ENCODE measurements around the gene ZNF227.

Gene ZNF227

DNA sequence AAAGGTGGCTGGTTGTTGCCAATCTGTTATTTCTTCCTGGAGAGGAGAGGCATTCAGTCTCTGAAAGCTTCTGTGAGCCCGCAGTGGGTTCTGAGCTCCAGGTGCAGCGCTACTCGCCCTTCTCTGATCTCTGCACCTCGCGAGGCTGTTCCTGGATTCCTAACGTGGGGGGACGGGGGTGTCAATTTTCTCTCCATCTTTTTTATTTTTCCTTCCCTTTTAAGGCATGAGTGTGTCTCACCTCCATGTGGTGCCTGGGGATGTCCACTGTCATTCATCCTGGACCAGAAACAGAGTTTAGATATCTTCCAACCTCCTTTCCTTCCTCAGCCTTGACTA, 48.0 kb downstream of the ZNF227 start:
- TF ChIP-seq, protein P1, sequence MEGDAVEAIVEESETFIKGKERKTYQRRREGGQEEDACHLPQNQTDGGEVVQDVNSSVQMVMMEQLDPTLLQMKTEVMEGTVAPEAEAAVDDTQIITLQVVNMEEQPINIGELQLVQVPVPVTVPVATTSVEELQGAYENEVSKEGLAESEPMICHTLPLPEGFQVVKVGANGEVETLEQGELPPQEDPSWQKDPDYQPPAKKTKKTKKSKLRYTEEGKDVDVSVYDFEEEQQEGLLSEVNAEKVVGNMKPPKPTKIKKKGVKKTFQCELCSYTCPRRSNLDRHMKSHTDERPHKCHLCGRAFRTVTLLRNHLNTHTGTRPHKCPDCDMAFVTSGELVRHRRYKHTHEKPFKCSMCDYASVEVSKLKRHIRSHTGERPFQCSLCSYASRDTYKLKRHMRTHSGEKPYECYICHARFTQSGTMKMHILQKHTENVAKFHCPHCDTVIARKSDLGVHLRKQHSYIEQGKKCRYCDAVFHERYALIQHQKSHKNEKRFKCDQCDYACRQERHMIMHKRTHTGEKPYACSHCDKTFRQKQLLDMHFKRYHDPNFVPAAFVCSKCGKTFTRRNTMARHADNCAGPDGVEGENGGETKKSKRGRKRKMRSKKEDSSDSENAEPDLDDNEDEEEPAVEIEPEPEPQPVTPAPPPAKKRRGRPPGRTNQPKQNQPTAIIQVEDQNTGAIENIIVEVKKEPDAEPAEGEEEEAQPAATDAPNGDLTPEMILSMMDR (IDR thresholded peaks at IDR 0.05; ENCODE audit: low read depth, low read length, missing control alignments): no peak
- in situ Hi-C loops (cut with HindIII; ENCODE audit: low sequenced_read_pairs): no loop called here
- DNase-seq (ENCODE audit: low read depth): no peak
- peak overlapping the region; percentile 47 for H3K4me3 ChIP-seq (ENCODE audit: low read depth, low read length)

DNA sequence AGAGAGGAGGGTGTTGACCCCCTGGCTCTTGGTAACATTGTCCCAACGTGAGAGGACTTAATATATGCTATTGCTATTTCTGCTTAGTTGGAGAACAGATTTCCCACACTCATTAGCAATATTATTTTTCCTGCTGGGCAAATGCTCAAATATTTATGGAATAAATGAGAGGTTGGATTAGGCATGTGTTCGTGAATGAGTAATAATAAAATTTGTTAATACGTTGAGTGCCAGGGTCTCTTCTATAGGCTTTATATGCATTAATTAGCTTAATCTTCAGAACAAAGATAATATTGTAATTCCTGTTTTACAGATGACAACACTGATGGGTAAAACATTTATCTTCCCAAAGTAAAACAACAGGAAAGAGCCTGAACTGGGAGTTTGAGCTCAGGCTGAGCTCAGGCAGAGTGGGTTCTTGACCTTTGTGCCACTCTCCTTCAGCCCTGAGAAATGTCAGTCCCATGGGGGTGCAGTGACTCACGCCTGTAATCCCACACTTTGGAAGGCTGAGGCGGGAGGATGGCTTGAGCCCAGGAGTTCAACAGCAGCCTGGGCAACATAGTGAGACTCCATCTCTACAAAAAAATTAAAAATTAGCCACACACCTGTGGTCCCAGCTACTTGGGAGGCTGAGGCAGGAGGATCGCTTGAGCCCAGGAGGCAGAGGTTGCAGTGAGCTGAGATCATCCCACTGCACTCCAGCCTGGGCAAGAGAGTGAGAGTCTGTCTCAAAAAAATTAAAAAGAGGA, 48.5 kb downstream of the ZNF227 start:
- H3K4me3 ChIP-seq (ENCODE audit: low read depth, low read length): no peak overlapping the region
- no peak for DNase-seq (ENCODE audit: low read depth)
- TF ChIP-seq, protein P1 (IDR thresholded peaks at IDR 0.05; ENCODE audit: low read depth, low read length, missing control alignments): no peak
- in situ Hi-C loops (cut with HindIII; ENCODE audit: low sequenced_read_pairs): no loop called here

DNA sequence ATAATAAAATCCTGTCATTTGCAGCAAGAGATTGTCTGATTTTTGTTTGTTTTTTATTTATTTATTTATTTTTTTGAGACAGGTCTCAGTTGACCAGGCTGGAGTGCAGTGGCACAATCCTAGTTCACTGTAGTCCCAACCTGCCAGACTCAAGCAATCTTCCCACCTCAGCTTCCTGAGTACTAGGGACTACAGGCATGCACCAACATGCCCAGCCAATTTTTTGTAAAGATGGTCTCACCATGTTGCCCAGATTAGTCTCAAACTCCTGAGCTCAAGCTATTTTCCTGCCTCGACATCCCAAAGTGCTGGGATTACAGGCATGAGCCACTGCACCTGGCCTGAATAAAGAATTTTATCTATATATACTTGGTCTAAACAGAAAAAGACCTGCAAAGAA, 65.0 kb downstream of the ZNF227 start:
- H3K4me3 ChIP-seq (ENCODE audit: low read depth, low read length): no peak overlapping the region
- DNase-seq (ENCODE audit: low read depth): no peak
- in situ Hi-C loops (cut with HindIII; ENCODE audit: low sequenced_read_pairs): no loop called here
- TF ChIP-seq, protein P1 (IDR thresholded peaks at IDR 0.05; ENCODE audit: low read depth, low read length, missing control alignments): no peak

DNA sequence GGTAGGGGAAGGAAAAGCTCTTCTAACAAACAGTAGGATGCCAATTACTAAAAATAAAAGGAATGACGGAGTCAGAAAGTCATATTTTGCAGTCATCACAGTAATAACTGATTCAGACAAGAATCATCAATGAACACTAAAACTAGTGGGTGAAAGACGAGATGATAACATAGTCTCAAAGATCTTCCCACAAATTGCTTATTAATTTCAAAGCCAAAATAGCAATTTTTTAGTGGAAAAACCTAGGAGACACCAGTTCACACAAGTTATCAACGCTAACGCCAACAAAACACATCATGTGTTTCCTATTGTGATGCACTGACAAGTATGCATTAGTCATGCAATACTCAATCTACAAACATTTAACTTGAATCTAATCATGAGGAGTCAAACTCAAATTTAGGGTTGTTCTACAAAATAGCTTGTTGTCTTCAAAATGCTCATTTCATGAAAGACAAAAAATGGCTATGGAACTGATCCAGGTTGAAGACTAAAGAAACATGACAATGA, 65.9 kb downstream of the ZNF227 start:
- TF ChIP-seq, protein P1 (IDR thresholded peaks at IDR 0.05; ENCODE audit: low read depth, low read length, missing control alignments): no peak
- no peak for DNase-seq (ENCODE audit: low read depth)
- in situ Hi-C loops (cut with HindIII; ENCODE audit: low sequenced_read_pairs): no loop called here
- H3K4me3 ChIP-seq (ENCODE audit: low read depth, low read length): no peak overlapping the region

DNA sequence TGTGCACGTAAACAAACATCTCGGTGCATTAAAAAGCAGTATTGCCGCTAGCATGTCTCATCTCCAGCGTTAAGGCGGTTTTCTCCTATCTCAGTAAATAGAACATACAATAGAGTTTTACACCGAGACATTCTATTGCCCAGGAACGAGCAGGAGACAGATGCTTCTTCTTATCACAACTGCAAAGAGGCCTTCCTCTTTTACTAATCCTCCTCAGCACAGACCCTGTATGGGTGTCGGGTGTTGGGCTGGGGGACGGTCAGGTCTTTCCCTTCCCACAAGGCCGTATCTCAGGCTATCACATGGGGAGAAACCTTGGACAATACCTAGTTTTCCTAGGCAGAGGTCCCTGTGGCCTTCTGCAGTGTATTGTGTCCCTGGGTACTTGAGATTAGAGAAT, 68.6 kb downstream of the ZNF227 start:
- DNase-seq (ENCODE audit: low read depth): no peak
- H3K4me3 ChIP-seq (ENCODE audit: low read depth, low read length): no peak overlapping the region
- in situ Hi-C loops (cut with HindIII; ENCODE audit: low sequenced_read_pairs): no loop called here

DNA sequence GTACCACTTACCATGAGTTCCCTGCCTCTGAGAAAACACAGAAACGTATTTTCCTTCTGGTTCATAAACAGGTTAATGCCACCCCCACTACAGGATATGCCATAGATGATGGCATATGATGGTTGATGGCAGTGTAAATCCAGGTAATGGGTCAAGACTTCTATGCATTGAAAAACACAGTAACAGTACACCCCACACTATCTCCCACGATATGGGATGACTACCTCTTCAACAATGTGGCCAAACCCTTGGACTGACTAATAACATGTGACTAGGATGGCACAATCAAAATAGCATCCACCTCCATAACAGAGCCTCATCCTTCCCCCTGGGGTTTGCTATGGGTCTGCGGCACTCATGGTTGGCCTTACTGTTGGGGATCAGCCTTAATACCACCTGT, 70.5 kb downstream of the ZNF227 start:
- no peak for DNase-seq (ENCODE audit: low read depth)
- in situ Hi-C loops (cut with HindIII; ENCODE audit: low sequenced_read_pairs): no loop called here
- TF ChIP-seq, protein P1 (IDR thresholded peaks at IDR 0.05; ENCODE audit: low read depth, low read length, missing control alignments): no peak
- H3K4me3 ChIP-seq (ENCODE audit: low read depth, low read length): no peak overlapping the region

More for the DNA sequence above, 68.6 kb downstream of the ZNF227 start:
- TF ChIP-seq, protein P1 (IDR thresholded peaks at IDR 0.05; ENCODE audit: low read depth, low read length, missing control alignments): no peak

Data from astrocyte of the cerebellum (primary cell).